GM10266 (cell line): ENCODE results near the gene CAMKMT.

ENCODE experiments used
- DNase-seq: peaks from one replicate; pipeline ENCODE4 v3.0.0; 2012; ENCODE audit errors: extremely low spot score
- TF ChIP-seq, protein P1 (sequence below): IDR thresholded peaks from 2 replicates; pipeline ENCODE4 v1.5.1; 2012; ENCODE audit warnings: mild to moderate bottlenecking, low read depth; ENCODE audit not compliant: control insufficient read depth, insufficient read depth; ENCODE audit errors: missing control alignments

CAMKMT gene

DNA sequence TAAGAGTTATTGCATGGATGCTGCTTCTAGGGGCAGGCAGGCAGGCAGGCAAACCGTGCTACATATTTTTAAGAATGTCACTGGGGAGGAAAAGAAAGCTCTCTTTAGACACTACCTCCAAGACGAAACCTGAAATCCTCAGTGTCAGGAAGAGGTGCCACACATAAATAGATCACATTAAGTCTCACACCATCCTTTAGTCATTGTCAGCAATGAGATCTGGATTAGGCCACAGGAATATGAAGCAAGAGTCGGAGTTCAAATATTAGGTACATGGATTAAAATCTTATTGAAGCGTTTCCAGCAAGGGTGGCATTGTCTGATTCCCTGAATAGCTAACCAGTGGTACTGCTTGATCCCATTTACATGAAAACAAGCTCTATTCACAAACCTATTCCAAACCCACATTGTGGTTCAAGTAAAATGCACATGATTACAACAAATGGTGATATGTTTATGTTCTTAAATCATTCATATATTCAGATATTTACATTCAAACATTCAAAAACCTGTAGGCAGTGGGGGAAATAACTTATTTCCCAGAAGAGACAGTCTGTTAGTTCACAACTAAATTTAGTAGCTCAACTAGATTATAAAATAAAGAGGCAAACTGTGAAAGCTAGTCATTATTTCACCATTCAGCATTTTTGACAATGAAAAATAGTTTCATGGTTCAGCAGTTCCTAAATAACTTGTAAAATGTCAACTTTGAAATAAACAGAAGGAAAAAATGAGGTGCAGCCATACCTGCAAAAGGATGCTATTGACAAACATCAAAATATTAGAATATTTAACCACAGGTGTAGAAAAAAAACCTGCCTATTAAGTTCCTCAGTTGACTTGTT lies 384.4 kb downstream of the CAMKMT start:
- no peak for DNase-seq
- TF ChIP-seq, protein P1, sequence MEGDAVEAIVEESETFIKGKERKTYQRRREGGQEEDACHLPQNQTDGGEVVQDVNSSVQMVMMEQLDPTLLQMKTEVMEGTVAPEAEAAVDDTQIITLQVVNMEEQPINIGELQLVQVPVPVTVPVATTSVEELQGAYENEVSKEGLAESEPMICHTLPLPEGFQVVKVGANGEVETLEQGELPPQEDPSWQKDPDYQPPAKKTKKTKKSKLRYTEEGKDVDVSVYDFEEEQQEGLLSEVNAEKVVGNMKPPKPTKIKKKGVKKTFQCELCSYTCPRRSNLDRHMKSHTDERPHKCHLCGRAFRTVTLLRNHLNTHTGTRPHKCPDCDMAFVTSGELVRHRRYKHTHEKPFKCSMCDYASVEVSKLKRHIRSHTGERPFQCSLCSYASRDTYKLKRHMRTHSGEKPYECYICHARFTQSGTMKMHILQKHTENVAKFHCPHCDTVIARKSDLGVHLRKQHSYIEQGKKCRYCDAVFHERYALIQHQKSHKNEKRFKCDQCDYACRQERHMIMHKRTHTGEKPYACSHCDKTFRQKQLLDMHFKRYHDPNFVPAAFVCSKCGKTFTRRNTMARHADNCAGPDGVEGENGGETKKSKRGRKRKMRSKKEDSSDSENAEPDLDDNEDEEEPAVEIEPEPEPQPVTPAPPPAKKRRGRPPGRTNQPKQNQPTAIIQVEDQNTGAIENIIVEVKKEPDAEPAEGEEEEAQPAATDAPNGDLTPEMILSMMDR, result no peak

DNA sequence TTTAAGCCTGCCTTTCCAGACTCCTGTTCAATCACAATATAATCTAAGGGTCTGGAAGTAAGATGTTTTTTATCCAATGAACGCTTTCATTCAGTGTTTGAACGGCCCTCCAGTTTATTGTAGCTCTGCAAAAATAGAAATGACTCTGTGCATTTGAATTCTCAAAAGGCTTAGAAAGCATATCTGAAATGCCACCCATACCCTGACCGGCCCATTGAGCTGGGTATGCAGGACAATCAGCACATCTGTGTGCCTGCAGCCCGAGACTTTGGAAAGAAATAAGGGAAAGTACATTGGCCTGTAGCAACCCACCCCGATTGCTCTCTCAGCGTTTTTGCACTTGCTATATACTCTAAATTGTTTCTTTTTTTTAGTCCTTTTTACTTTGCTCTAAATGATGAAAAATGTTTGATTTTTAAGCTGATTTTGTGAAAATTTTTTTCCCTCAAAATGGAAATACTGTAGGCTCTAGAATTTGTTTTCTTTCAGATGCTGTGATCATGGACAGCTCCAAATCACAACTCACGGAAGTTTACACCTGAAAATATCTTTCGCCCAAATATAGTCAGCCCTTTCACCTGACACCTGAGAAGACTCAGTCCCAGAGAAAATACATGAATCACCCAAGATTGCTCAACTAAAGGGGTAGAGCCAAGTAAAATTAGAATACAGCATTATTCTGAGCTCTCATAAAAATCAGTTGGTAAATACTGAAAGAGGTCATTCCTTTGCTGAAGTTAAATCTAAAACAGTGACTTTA lies 385.3 kb downstream of the CAMKMT start:
- TF ChIP-seq, protein P1, result no peak
- DNase-seq, result no peak

DNA sequence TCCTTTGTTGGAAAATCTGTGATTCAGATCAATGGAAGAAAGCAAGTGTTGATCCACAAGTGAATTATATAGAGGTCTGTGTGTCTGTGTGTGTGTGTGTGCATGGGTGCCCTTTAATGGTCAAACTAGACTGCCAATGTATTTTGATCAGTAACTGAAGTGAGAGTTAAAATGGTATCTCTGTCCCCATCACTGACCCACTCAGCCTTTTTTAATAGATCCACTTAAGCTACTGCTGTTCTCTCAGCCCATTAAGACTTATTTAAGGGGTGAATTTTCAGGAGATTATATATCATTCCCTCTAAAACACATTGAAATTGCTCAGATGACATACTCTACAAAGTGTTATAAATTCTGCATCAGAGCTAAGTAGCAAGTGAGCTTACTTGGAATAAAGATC lies 386.0 kb downstream of the CAMKMT start:
- TF ChIP-seq, protein P1, result no peak
- DNase-seq, result no peak

- TF ChIP-seq, protein P1, result no peak
- DNase-seq, result no peak
Observed at GRCh38 chr2:44751754-44752479, 390.2 kb downstream of the CAMKMT start.

DNA sequence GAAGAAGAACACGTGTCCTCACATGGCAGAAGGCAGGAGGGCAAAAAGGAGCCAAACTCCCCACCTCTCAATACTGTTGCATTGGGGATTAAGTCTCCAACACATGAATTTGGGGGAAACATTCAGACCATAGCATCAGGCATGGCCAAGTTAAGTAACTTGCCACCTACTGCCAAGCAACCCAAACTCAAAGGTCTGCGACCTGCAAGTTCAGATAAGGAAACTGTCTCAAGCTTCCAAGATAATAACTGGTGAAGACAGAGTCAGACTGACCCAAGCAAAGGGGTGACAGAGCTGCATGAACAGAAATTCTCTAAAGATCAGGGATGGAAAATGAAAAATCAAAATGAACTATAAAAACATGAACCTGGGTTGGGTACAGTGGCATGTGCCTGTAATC lies 391.0 kb downstream of the CAMKMT start:
- DNase-seq, result no peak
- TF ChIP-seq, protein P1, result no peak

DNA sequence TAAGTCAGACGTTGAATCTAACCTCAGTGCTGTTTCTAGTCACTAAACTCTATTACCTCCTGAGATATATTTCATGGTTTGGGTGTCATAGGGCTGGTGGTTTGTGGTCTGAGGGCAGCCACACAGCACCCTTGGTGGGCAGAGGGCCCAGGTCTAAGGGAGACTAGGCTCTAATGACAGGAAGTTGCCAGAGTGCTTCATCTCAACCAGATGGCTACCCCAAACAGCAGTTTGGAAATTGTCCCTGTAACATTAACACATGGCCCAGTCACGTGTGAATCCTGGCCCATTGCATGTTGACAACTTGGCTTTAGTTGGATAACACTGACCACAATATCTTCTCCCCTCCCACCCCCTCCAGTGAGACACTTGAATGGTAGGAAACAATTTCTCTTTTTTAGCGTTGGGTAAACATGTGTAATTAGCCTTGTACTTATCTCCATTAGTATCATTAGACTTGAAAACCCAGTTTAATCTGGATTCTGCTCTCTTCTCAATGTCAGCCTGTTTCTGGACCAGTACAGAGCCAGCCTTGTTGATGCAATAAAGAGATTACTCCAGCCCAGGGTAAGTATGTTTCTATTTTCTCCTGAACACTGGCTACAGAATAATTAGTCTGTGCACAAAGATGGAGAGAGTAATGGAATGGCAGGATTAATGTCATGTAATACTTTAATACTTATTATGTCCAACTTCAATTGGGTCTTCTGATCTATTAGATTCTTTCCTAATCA lies 392.0 kb downstream of the CAMKMT start:
- TF ChIP-seq, protein P1, result no peak
- no peak for DNase-seq
